ENCODE results near the gene PPM1A.

PPM1A gene

DNA sequence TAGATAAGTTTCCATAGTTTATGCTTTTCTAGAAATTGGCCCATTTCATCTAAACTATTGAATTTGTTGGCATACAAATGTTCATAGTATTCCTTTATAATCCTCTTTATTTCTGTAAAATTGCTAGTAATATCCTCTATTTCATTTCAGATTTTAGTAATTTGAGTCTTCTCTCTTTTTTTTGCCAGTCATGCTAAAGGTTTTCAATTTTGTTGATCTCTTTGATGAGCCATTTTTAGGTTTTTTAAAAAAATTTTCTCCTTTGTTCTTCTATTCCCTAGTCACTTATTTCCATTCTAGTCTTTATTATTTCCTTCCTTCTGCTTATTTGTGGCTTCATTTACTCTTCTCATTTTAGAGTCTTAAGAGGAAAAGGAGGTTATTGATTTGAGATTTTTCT, 19.4 kb upstream of the PPM1A start:
- DNase-seq = no peak

DNA sequence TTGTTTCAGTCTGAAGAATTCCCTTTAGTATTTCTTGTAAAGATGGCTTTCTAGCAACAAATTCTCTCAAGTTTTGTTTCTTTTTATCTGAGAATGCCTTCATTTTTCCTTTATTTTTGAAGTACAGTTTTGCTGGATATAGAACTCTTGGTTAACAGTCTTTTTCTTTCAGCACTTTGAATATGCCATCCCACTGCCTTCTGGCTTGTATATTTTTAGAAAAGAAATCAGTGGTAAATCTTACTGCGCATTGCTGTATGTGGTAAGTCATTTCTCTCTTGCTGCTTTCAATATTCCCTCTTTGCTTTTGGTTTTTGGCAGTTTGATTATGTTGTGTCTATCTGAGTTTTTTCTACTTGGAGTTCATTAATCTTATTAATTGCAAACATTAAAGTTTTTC, 16.8 kb upstream of the PPM1A start:
- no peak for DNase-seq

DNA sequence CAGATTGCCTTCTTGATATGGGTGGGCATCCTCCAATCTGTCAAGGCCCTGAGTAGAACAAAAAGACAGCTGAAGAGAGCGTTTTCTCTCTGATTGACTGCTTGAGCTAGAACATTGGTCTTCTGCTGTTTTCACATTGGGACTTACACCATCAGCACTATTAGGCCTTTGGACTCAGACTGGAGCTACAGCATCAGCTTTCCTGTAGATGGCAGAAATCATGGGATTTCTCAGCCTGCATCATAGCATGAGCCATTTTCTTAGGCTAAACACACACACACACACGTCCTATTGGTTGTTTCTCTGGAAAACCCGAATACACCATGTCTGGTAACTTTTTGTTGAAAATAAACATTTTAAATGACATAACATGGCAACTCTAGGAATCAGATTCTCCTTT, 15.8 kb upstream of the PPM1A start:
- no peak for DNase-seq

DNA sequence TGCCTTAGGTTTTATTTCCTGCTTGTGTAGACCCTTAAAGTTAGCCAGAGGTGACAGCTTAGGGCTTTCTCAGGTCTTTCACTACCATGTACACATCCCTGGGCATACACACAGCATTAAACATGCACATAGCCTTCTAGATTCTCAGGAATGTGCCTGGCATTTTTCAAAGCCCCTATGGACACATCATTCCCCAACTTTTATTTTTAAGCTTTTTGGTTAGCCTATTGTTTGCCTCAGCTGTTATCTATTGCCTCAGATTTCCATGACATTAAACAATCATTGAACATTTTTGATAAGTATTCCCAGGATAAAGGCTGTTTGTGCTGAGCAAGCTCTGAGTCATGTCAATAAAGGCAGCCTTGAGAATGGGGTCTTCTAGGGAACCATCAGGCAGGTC, 15.1 kb upstream of the PPM1A start:
- DNase-seq = no peak

DNA sequence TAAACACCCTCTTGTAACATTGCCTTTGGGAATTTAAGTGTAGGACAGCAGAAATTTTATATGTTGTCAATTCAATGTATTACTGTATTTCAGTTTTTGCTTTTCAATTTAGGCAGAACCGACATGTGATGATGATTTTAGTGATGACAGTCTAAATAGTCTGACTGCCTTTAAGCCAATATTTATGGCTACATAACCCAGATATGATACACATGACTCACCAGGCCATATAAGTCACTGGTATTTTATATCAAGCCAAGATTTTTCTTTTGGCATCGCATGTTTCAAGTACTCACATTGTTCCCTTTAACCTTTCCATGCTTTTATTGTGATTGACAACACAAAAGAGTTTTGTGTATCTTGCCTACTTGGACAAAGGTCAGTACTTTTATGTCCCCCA, 13.6 kb upstream of the PPM1A start:
- no peak for DNase-seq

DNA sequence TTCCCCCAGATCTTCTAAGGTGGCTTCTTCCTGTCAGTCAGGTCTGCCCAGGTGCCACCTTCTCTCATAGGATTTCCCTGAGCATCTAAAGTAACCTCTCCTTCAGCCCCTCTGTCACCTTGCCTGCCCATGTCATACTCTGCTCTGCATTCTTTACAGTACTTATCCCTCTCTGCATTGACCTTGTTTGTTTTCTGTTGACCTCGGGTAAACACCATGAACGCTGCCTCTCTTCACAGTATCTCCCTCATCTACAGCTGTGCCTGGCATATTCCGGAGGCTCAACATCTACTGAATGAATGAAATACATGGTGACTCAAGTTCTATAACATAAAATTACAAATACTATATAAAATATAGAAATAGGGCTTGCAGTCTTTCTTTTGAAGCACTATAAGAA, 10.1 kb upstream of the PPM1A start:
- no peak for DNase-seq

DNA sequence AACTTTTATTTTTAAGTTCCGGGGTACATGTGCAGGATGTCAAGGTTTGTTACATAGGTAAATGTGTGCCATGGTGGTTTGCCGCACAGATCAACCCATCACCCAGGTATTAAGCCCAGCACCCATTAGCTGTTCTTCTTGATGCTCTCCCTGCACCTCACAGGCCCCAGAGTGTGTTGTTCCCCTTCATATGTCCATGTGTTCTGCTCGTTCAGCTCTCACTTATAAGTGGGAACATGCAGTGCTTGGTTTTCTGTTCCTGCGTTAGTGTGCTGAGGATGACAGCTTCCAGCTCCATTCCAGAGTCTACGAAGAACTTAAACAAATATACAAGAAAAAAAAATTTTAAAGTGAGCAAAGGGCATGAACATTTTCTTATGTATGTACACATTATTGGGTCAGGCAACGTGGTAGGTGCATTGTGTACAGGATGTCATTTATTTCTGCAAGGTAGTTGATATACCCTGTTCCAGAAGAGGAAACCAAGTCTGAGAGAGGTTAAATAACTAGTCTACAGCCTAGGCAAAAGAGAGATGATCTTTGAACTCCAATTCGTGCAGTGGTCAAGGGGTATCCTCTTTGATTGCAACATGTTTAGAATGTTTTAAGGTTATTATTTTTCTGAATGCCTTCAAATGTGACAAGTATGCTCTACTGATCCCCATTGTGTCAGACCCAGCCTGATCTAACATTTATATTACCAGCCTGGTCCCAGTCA, 8.7 kb upstream of the PPM1A start:
- no peak for DNase-seq

DNA sequence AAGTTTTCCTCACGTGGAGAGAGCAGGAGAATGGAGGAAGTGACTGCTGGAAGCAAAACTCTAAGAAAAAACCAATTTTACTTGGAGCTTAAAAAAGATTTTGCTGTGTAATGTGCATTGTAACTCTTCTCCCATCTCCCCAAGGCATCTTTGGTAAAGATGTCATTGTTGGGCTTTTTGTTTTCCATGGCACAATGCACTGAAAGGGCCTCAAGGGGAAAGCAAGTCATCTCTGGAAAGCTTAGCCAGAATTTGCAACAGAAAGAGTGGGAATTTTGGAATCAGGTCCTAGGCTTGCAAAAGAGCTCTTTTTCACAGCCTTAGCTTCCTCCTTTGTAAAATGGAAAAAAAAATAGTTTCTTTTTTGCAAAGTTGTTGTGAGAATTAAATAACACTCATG, 7.9 kb upstream of the PPM1A start:
- DNase-seq = no peak

DNA sequence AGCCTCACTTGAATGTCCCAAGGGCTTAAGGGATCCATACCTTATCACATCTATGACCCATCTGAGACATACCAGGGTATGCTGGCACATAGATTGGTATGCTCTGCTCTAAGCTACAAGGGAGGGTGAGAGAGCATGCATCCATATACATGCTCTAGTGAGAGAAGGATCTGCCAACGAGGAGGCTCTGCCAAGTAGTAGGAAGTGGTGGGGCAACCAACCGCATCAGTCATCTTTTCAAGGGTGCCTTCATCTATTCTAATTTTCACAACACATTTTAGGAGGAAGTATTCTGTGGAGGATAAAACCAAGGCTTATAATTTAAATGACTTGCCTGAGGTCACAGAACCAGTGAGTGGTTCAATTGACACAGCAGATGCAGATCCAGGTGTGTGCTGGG, 6.6 kb upstream of the PPM1A start:
- no peak for DNase-seq

DNA sequence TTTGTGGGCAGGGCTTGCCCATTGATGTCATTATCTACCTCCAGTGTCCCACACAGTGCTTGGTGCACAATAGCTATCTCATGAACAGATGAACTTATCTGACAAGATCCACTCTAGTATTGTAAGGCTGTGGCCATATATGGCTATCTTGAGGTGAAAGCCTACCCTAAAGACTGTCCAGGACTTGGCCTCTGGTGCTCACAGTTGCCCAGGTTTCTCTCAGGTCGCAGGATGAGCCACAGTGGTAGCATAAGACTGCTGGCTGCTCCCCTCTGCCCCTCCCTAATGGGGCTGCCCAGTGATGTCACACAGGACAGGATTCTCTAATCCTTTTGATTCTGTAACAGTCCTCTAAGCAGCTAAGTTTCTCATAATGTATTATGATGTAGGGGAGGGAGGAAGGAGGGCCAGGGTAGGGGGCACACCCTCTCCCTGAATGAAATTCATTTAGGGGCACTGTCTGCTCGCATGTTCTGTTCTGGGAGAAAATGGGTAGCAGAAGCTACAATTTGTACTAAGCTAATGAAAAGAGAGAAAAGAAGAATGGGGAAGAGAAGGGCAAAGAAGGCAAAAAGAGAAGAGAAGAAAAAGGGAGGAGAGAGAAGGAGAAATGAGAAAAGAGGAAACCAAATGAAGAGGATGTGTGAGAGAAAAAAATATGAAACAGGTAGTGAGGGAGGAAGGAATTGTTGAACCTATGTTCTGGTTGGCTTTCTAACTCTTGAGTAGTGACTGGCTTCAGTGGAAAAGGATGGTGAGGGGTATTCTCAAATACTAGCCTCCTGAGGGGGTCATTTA, 3.4 kb upstream of the PPM1A start:
- no peak for DNase-seq

DNA sequence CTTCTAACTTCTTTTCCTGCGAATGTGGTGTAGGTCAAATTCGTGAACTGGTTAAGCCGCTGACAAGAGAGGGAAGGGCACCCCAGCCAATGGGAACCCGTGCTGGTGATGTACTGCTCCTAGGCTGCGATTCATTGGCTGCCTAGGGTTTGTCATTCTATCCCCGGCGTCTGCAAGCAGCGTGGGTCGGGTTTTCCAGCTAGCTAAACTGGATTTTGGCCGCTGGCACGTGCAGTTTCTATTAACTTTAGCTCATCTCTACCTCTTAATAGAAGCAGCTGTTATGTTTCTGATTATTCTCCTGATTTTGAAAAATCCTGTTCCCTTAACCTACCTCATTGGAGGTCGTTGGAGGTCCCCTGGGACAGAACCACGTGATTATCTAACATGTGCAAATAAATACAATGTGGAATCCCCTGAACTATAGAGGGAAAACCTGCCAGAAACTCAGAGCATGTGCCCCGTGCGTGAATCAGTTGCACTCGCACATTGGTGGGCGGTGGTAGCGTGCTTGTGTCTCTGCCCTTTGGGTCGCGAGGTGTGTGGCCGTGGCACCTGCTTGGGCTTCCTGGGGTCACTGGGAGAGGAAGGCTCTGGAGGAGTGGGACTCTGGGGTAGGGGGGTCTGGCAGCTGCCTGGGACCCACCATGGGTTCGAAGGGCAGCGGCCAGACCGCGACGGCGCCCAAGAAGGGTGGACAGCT, 876 bp upstream of the PPM1A start:
- peak; percentile 96 for DNase-seq

DNA sequence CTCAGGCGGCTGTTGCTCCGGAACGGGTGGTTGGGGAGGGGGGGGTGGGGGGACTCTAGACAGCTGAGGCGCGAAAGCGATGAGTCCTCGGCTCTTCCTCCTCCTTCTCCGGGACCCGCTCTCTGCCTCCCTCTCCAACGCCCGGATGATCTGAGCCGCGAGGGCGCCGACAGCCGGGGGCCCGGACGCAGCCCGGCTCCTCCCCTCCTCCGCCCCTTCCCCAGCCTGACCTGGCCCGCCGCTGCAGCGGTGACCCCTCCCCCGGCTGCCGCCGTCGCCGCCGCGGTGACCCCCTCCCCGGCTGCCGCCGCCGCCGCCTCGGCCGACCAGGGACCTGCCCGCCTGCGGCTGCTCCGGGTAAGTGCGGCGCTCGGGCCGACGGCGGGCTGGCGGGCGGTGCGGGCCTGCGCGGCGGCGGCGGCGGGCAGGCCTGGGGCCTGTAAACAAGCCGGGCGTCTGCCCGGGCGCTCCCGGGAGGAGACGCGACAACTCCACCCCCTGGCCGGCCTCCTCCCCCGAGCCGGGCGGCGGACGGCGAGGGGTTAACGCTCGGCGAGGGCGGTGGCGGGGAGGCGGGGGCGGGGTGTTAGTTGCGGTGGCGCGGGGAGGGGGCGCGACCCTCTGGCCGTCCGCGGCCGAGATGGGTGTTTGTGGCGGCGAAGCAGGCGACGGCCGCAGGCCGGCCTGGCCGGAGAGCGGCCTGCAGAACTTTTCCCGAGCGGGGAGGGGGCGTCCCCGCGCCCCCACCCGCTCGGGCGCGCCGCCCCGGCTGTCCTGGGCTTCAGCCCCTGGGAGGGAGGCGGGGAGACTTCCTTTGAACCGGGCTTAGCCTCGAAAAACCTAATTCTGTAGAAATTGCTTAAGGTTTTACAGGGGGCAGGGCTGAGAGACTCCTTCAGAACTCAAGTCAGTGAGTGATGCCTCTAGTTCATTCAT, 568 bp downstream of the PPM1A start:
- DNase-seq = peak; percentile 56

DNA sequence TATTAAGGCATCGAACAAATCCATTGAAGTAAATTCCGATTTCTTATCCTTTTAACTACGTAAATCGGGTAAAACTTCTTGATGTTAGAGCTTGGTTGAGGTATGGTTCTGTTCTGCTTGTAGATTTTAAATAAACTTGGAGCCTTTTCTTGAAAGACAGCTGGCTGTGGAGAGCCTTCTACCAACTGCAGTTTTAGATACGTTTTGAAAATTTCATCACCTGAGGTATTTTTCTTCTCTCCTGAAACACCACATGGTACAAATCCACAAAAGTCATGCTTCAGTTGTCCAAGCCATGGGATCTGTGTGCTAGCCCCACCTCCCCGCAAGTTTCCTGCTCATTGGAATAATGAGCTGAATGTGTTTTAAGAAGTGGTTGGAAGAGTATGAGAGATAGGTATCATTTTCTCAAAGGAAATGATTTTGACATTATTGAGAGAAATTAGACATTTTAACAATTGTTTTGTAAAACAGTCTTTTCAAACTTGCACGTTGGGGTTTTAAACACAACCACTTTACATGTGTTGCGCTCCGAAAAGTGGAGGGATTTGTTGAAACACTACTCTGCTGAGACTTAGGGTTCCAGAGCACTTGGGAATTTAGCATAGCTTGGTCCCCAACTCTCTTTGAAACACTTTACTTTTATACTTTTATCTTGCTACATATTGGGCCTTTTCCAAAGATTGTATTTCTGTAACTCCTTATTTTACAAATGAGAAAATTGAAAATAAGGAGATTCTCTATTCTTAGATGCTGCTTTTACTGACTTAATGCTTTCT, 1.4 kb downstream of the PPM1A start:
- no peak for DNase-seq

DNA sequence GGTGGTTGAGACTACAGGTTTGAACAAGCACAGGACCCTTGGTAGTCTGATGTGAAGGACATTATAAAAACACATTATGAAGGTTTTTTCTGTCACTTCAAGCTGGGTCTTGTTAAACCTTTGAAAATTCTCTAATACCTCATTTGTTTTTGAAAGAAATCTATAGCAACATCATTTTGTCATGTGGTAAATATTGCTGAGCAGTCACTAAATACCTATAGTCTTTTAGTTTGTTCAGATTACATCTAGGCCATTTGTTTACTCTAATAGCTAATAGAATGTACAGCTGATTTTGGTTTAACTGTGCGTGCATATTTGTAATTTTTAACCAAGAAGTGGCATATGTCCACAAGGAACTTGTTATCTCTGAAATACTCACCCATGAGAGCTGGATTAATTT, 2.9 kb downstream of the PPM1A start:
- DNase-seq = no peak

DNA sequence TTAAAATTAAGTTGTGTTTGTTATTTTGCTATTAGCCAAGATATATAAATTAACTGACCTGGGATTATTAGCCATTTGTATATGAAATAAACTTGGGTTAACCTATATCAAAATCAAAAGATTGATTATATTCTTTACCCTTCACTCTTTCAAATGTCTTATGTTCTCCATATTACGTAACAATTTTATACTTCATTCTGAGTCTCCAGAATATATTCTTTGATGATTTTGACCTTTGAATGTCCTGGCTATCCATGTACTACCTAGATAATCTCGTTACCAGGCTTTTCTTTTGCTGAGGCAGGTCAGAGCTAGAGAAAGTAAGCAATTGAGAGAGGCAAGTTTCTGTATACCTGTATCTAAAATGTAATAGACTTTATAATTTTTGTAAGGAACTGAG, 3.6 kb downstream of the PPM1A start:
- DNase-seq = no peak

DNA sequence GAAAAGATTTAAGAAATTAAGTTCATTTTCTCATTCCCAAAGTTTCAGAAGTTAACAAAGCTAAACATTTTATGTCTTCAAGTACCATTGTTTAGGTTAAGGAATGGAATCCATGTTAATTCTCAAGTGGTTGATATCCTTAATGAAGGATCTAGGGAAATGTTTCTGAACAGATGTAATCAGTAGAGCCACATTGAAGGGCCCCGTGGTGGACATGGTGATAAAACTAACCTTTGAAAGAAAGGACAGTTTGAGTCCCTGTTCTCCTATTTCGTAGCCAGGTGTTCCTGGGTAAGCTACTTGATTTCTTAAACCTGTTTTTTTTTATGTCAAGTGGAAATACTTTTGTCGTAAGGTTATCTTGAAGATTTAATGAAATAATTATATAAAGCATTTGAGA, 4.6 kb downstream of the PPM1A start:
- DNase-seq = no peak

DNA sequence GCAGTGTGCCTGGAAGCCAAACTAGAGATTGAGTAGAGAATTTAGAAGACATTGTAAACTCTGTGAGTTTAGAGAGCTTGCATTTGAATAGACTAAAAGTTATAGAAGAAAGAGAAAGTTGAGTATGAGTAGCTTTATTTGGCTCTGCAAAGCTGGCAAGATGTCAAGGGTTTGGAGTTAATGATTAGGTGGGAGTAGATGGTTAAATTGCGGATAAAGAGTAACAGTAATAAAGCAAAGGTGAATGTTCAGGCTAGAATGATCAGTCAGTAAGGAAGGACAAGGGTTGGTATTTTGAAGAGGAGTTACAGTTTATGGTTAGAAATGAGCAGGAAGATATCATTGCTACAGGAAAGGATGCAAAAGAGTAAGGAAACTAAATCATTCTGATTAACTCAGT, 5.2 kb downstream of the PPM1A start:
- no peak for DNase-seq

DNA sequence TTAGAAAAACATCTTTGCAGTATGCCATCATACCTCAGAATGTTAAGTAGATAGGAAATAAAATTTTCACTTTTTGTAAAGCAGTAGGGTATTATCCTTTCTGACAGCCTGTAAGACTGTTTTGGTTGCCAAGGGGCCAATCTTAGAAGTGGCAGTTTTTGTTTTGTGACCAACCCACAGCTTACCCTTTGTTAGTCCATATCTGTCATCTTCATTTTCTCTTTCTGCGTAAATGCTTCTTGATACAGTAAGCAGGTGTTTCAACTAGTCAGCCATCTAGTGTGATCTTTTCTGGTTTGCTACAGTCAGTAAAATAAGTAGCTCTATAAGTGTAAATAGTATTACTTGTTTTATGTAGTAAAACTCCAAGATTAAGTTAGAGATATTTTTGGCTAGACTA, 8.8 kb downstream of the PPM1A start:
- DNase-seq = no peak

DNA sequence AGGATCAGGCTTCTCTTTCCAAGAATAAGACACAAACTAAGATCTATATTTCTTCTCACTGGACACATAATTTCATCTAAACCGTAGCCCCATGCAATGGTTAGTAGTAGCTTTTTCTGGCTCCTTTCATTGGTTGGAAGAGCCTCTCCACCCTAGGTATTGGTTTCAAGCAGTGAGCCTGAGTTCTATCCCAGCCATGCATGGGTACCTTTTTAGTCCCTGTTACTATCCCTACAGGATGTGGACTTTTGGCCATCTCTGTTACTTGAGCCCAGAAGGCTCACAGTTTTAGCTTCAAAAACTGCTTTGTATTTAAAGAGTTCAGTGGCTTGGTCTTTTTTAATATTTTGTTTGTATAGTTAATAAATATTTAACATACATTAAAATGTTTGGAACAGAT, 16.1 kb downstream of the PPM1A start:
- DNase-seq = no peak

DNA sequence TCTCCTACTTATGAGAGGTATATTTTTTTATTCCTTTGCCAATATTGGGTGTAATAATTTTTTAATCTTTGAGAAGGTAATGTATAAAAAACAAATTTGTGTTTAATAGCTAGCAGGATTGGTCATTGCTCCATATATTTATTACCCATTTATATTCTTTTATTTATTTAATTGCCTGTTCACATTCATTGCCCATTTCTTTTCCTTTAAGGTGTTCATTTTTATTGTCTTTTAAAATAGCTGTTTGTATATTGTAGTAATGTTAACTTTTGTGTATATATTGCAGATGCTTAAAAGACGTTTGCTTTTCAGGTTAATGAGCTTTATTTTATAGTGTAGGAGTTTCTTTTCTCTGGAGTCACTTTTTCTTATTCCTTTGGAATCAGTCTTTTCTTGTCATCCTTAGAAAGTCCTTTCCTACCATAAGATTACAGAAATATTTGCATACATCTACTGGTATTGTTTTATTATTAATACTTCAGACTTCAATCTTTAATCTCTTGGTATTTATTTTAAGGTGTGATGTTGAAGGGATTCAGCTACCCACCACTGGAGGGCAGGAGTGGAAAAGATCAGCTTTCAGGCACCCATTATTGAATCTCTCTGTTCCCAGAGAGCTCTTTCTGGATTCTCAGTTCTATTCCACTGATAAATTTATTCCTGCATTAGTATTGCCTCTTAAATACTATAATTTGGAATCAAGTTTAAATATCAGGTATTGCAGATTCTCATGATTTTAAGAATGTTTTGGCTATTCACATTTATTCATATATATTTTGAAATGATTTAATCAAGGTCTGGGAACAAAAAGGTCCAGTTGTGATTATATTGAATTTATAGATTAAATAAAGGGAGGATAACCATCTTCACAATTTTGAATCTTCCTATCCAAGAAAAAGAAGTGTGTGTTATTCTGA, 17.3 kb downstream of the PPM1A start:
- peak; percentile 15 for DNase-seq

DNA sequence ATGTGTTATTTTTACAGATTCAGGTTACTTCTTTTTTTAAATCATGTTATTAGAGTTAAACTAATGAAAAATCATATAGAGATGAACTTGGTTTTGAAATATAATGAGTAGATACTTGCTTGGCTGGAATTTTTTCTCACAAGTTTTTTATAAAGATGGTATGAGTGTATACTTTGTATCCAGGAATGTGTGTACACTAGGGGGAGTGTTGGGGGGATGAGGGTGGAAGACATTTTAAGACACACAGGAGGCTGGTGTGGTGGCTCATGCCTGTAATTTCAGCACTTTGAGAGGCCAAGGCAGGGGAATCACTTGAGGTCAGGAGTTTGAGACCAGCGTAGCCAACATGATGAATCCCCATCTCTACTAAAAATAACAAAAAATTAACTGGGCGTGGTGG, 23.2 kb downstream of the PPM1A start:
- no peak for DNase-seq
